Heart right ventricle (tissue), 16 donors: ENCODE measurements around the gene KCNH8. TPM values are rescaled to one million over a fixed set of nuclear protein-coding genes. Genes with fewer than 3 reads are reported as not detected.

Source experiments
- ATAC-seq, 8 donors: fragments of 200-7000 bp; cut with Tn5 transposase; one replicate each; pipeline ENCODE4 v1.9.1; 2020; ENCODE audit warnings: mild to moderate bottlenecking in 8 of 8, moderate library complexity in 8 of 8, moderate number of reproducible peaks in 1 of 8
- DNase-seq, 2 donors: peaks; one replicate each; pipeline ENCODE4 v3.0.0-alpha.2; 2020
- H3K27ac ChIP-seq, 10 donors: fragments of 200-600 bp; sonication (generic) in 2 of 10; one replicate each; pipeline versions ENCODE4 v1.5.0 to v1.8.0; 2020 to 2022; ENCODE audit warnings: mild to moderate bottlenecking in 3 of 10
- H3K27me3 ChIP-seq, 7 donors: fragments of 200-600 bp; one replicate each; pipeline ENCODE4 v1.8.0; 2021 to 2022; ENCODE audit warnings: mild to moderate bottlenecking in 2 of 7
- H3K36me3 ChIP-seq, 9 donors: fragments of 200-600 bp; sonication (generic) in 1 of 9; one replicate each; pipeline versions ENCODE4 v1.5.0 to v1.8.0; 2020 to 2022; ENCODE audit warnings: mild to moderate bottlenecking in 2 of 9
- H3K4me1 ChIP-seq, 9 donors: fragments of 200-600 bp; sonication (generic) in 1 of 9; one replicate each; pipeline versions ENCODE4 v1.5.0 to v1.8.0; 2020 to 2022; ENCODE audit warnings: mild to moderate bottlenecking in 4 of 9
- H3K4me3 ChIP-seq, 10 donors: fragments of 200-600 bp; sonication (generic) in 2 of 10; one replicate each; pipeline versions ENCODE4 v1.5.0 to v1.8.0; 2020 to 2022; ENCODE audit warnings: mild to moderate bottlenecking in 7 of 10, moderate library complexity in 2 of 10
- H3K9me3 ChIP-seq, 11 donors: fragments of 200-600 bp in 10 of 11; sonication (generic) in 2 of 11; one replicate each; pipeline versions ENCODE4 v1.5.0 to v1.8.0; 2013 to 2022; ENCODE audit warnings: mild to moderate bottlenecking in 2 of 11, control low read depth in 1 of 11, moderate library complexity in 1 of 11
- WGBS, 2 donors: extraction: QIAGEN DNeasy Blood & Tissue Kit; methylation state at CpG; one replicate each; pipeline ENCODE4 v1.1.7; 2013; ENCODE audit warnings: inconsistent platforms in 1 of 2; 5-methylcytosine and 5-hydroxymethylcytosine counted together
- intact Hi-C, 10 donors: fragments of 100-400 bp; cut with DNase I; formaldehyde crosslinking; loops; one replicate each; pipeline versions ENCODE4 v1.11.1 to v1.14.2; 2022
- polyA plus RNA-seq, 2 donors: library from polyadenylated mRNA; stranded (reverse); fragments of 200-250 nt; gene quantifications; one replicate each; pipeline ENCODE4 v1.2.3, GENCODE V29; 2013
- total RNA-seq, 10 donors: library from RNA; stranded (reverse); fragmentation: NEBNext Ultra II Directional in 3 of 10; extraction: Animal tissue kit (Norgen Biotek cat#: 25700) in 3 of 10; gene quantifications; one replicate each; pipeline versions ENCODE4 v1.2.1 to v1.2.4, GENCODE V29; 2021 to 2023
- TF ChIP-seq, protein P1 (sequence below), 9 donors: fragments of 200-600 bp; sonication (generic) in 2 of 9; IDR thresholded peaks; one replicate each; pipeline versions ENCODE4 v1.5.0 to v1.8.0; 2021 to 2022; ENCODE audit warnings: antibody characterized with exemption in 9 of 9, mild to moderate bottlenecking in 5 of 9, moderate library complexity in 1 of 9
- donor health status: Arrhythmogenic right ventricular cardiomyopathy.
- donor health status: ischemic (EF 13 %, LVEDD 7.1; RV severe dilation, severe dysfunction).
- donor health status: healthy with polysubstance abuse.
- donor health status: DM: no; HTN: yes; CAD: no.
- donor health status: DM: no; HTN: no; CAD: no.
- donor health status: ischemic (EF 25% LVEDD 6.9; RV normal size, moderate dysfunction).
- donor health status: ischemic (EF 25% LVEDD 5.7; RV mildly dilated, moderate dysfunction).
- donor health status: healthy.
- donor health status: DM: yes; HTN: yes; CAD: no.
- donor health status: Ischemic cardiomyopathy.
- donor health status: ischemic (EF 35%, LVEDD 5.7; RV mildly dilated, moderate dysfunction).
- donor health status: nonischemic (EF 11% LVEDD 7.7; RV severe dilation, severe dysfunction).
- donor health status: DM: yes; HTN: yes; CAD: no.
- donor health status: PGD.
- donor health status: ischemic (EF 29% LVEDD 5.4; RV normal size, mild dysfunction).
- donor health status: nonischemic (EF 23%, LVEDD 6.1; RV moderate dilation, normal function).

KCNH8 gene
- total and polyA plus RNA-seq, 12 donors, result 0.03 to 0.50 (median 0.10) TPM; not detected in 3

DNA sequence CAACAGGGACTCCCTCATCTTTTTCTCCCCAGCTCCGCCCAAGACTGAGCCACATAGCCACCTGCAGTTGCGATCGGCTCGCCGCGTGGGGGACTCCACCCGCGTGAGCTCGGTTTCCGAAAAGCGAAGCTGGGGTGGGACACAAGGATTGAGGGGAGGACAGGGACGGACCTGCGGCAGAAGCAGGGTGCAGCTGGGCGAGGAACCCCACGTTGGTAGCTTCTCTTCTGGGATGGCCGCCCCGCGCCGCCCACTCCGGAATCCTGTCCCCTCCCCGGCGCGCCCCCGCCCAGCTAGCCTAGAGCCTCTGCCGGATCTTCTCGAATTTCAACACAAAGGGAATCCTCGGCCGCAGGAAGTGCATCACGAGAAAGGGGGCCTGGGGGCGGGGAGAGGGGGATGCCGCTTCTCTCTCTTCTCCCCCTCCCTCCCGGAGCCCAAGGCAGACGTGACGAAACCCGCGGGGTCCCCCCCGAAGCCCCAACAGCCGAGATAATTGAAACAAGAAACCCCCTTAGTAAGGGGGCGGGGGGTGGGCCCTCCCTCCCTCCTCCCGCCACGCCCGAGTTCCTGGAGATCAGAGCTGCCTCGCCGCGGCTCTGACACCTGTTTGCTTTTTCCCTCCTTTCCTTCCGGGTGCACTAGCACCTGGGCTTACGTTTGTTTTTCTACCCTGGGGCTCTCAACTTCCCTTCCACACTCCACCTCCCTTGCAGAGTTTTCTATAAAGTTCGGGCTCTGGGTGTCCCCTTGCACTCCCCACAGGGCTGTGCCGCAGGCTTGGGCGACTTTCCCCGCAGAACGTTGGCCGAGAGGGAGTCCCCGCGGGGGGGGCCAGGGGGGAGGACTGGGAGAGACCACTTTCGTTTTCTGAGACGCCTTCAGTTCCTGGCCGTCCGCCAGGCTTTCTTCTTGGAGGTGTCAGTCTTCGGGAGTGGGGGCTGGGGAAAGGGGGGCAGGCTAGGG, 1.3 kb upstream of the KCNH8 start:
- H3K27ac ChIP-seq, result peak overlapping the region in 4 of 10 donors; percentile 14 to 50 (median 32)
- peaks cover 0 to 16% (median 0%) of the 10 kb centered on the region in 11 donors for H3K9me3 ChIP-seq
- intact Hi-C loops, result no loop called here
- H3K27me3 ChIP-seq, result peaks cover 0 to 56% (median 44%) of the 10 kb centered on the region in 7 donors
- peak; percentile 81 to 94 (median 88) for ATAC-seq
- H3K4me3 ChIP-seq, result peak overlapping the region; percentile 29 to 87 (median 60)
- peaks cover 0 to 23% (median 13%) of the 10 kb centered on the region in 9 donors for H3K4me1 ChIP-seq
- 1% methylated on average over 56 to 60 of the region's 60 CpGs for WGBS, 2 donors
- TF ChIP-seq, protein P1, sequence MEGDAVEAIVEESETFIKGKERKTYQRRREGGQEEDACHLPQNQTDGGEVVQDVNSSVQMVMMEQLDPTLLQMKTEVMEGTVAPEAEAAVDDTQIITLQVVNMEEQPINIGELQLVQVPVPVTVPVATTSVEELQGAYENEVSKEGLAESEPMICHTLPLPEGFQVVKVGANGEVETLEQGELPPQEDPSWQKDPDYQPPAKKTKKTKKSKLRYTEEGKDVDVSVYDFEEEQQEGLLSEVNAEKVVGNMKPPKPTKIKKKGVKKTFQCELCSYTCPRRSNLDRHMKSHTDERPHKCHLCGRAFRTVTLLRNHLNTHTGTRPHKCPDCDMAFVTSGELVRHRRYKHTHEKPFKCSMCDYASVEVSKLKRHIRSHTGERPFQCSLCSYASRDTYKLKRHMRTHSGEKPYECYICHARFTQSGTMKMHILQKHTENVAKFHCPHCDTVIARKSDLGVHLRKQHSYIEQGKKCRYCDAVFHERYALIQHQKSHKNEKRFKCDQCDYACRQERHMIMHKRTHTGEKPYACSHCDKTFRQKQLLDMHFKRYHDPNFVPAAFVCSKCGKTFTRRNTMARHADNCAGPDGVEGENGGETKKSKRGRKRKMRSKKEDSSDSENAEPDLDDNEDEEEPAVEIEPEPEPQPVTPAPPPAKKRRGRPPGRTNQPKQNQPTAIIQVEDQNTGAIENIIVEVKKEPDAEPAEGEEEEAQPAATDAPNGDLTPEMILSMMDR (IDR thresholded peaks at IDR 0.05), result peak in 6 of 9 donors; percentile 13 to 52 (median 44)
- peak; percentile 58 to 62 for DNase-seq
- no peaks in the 10 kb centered on the region for H3K36me3 ChIP-seq

DNA sequence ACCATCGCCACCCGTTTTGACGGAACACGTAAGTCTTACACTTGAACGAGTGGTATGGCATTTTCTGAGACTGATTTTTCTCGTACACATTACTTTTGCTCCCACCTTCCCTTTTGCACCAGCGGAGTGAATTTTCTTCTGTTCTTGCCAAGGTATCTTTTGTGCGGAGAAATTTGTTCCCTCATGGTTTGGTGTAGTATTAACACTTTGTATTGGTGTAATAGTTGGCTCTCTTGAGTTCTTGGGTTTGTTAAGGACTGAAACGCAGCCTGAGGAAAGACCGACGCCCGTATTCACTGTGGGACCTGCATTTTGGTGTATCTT, 420 bp downstream of the KCNH8 start:
- peak overlapping the region in 8 of 10 donors; percentile 55 to 87 (median 63) for H3K4me3 ChIP-seq
- ATAC-seq, result no peak
- peaks cover 0 to 66% (median 51%) of the 10 kb centered on the region in 7 donors for H3K27me3 ChIP-seq
- H3K27ac ChIP-seq, result no peak overlapping the region
- peaks cover 0 to 16% (median 0%) of the 10 kb centered on the region in 11 donors for H3K9me3 ChIP-seq
- intact Hi-C loops, result no loop called here
- DNase-seq, result no peak
- TF ChIP-seq, protein P1 (IDR thresholded peaks at IDR 0.05), result no peak
- H3K36me3 ChIP-seq, result no peaks in the 10 kb centered on the region
- H3K4me1 ChIP-seq, result peaks cover 0 to 23% (median 13%) of the 10 kb centered on the region in 9 donors
- 3% methylated on average over 12 of the region's 12 CpGs for WGBS, 2 donors

DNA sequence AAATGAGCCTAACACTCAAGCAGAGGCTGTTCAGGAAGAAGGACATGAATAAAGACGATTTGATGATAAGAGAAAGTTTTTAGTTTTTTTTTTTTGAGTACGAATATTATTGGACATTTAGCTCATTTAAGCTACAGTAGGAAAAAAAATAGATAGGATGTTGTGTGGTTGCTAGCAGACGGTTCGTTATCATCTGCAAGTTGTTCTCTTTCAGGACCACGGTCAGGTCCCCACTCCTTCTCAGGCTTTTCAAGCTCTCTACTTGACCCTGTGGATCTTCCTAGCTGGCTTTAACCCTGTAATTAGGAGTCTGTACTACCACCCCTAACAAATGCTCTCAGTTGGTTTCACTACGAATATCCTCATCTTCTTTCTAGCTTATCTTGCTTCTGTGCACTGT, 1.1 kb downstream of the KCNH8 start:
- peak overlapping the region in 2 of 10 donors; percentile 67 to 87 for H3K4me3 ChIP-seq
- DNase-seq (peak in 1 of 2 donors; percentile 17), ATAC-seq (no peak)
- peaks cover 0 to 14% (median 0%) of the 10 kb centered on the region in 11 donors for H3K9me3 ChIP-seq
- WGBS, 2 donors, result 1 to 4% methylated on average over 6 of the region's 6 CpGs
- H3K27ac ChIP-seq, result no peak overlapping the region
- H3K27me3 ChIP-seq, result peaks cover 0 to 66% (median 51%) of the 10 kb centered on the region in 7 donors
- H3K36me3 ChIP-seq, result no peaks in the 10 kb centered on the region
- peaks cover 0 to 23% (median 13%) of the 10 kb centered on the region in 9 donors for H3K4me1 ChIP-seq
- intact Hi-C loops, result no loop called here
- TF ChIP-seq, protein P1 (IDR thresholded peaks at IDR 0.05), result no peak

DNA sequence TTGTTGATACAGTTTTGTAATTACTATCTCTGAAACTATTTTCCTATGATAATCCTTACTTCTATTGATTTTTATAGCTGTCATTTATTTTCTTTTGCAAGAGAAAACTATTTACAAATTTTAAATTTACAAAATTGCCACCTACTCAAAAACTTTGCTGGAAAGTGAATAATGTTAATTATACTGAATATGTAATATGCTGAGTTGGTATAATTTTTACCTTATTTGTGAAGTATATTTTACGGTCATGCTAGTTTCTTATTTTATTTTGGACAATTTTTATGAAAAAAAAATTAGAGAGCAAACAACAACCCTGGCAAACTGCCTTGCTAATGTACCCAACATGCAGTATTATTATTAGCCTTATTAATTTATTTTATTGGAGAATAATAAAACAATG, 2.9 kb downstream of the KCNH8 start:
- peaks cover 0 to 59% (median 48%) of the 10 kb centered on the region in 7 donors for H3K27me3 ChIP-seq
- no peaks in the 10 kb centered on the region for H3K36me3 ChIP-seq
- no peak overlapping the region for H3K27ac ChIP-seq
- peaks cover 0 to 23% (median 13%) of the 10 kb centered on the region in 9 donors for H3K4me1 ChIP-seq
- no peak for DNase-seq
- intact Hi-C loops, result no loop called here
- no peaks in the 10 kb centered on the region for H3K9me3 ChIP-seq
- ATAC-seq, result no peak
- TF ChIP-seq, protein P1 (IDR thresholded peaks at IDR 0.05), result no peak
- no peak overlapping the region for H3K4me3 ChIP-seq
- WGBS, 2 donors, result 72 to 83% methylated on average over 1 of the region's 1 CpG
